A673 (cell line): ENCODE data around the gene ELOVL3. TPM values are rescaled to one million over a fixed set of nuclear protein-coding genes. Genes with fewer than 3 reads are reported as not detected.

Experiments used
- BruUV-seq: library from RNA; stranded (reverse); fragments of 400-500 nt; replicated peaks from 2 replicates; lab custom pipeline; 2021; lab: Mats Ljungman, UMichigan
- CTCF ChIA-PET: fragments of 300-600 bp; sonication (Branson Sonifier 250); formaldehyde crosslinking; loops from one replicate; lab custom pipeline; 2022; ENCODE audit warnings: antibody characterized with exemption; lab: Charles Lee
- POLR2A ChIA-PET: fragments of 300-600 bp; sonication (Branson Sonifier 250); formaldehyde crosslinking; loops from one replicate; lab custom pipeline; 2022; ENCODE audit warnings: antibody characterized with exemption; ENCODE audit not compliant: low non-redundant PET; lab: Charles Lee
- DNase-seq: peaks from one replicate; pipeline ENCODE4 v3.0.0-alpha.2; 2015; ENCODE audit warnings: low spot score
- H3K27ac ChIP-seq: fragments of 200-600 bp; sonication (generic); 2 replicates; pipeline ENCODE4 v1.5.1; 2016; ENCODE audit warnings: mixed run types, low read depth, mild to moderate bottlenecking, mixed read lengths, antibody characterized with exemption, low read length; ENCODE audit not compliant: poor library complexity, severe bottlenecking
- H3K27me3 ChIP-seq: fragments of 200-600 bp; sonication (generic); replicated peaks from 2 replicates; pipeline ENCODE4 v1.6.1; 2017; ENCODE audit warnings: mixed run types, low read depth, mild to moderate bottlenecking, mixed read lengths, antibody characterized with exemption, low read length; ENCODE audit not compliant: insufficient read depth, poor library complexity
- H3K36me3 ChIP-seq: fragments of 200-600 bp; sonication (generic); 2 replicates; pipeline ENCODE4 v1.6.1; 2016; ENCODE audit warnings: mixed run types, mild to moderate bottlenecking, mixed read lengths, antibody characterized with exemption, low read length; ENCODE audit not compliant: insufficient read depth, poor library complexity, severe bottlenecking
- H3K4me1 ChIP-seq: fragments of 200-600 bp; sonication (generic); 2 replicates; pipeline ENCODE4 v1.6.1; 2017; ENCODE audit warnings: mixed run types, mild to moderate bottlenecking, mixed read lengths, antibody characterized with exemption, low read length; ENCODE audit not compliant: insufficient read depth, poor library complexity, severe bottlenecking
- H3K4me3 ChIP-seq: fragments of 200-600 bp; sonication (generic); 2 replicates; pipeline ENCODE4 v1.5.1; 2016; ENCODE audit warnings: low read depth, mixed run types, mild to moderate bottlenecking, mixed read lengths, low read length; ENCODE audit not compliant: poor library complexity, severe bottlenecking
- H3K9me3 ChIP-seq: fragments of 200-600 bp; sonication (generic); 2 replicates; pipeline ENCODE4 v1.6.1; 2016; ENCODE audit warnings: mixed run types, low read depth, mild to moderate bottlenecking, mixed read lengths, antibody characterized with exemption, low read length; ENCODE audit not compliant: poor library complexity, severe bottlenecking
- CTCF ChIP-seq: fragments of 300-800, 200-600 bp; sonication (generic); conservative IDR thresholded peaks from 2 replicates; pipeline ENCODE4 v1.5.1; 2017; ENCODE audit warnings: low read depth, mild to moderate bottlenecking, antibody characterized with exemption, low read length, moderate library complexity, mixed read lengths
- EZH2 ChIP-seq: fragments of 200-600 bp; sonication (generic); IDR thresholded peaks from 2 replicates; pipeline ENCODE4 v1.6.1; 2017; ENCODE audit warnings: borderline replicate concordance, low read depth, mild to moderate bottlenecking, mixed read lengths, antibody characterized with exemption, low read length; ENCODE audit not compliant: poor library complexity, severe bottlenecking
- intact Hi-C: fragments of 100-400 bp; cut with micrococcal nuclease; formaldehyde crosslinking; loops from one replicate; pipeline ENCODE4 v1.10.0; 2022; ENCODE audit not compliant: unreplicated experiment
- total RNA-seq: library from RNA; stranded (reverse); gene quantifications from 2 replicates; pipeline ENCODE4 v1.2.3, GENCODE V29; 2021

ELOVL3 gene
- total RNA-seq, 1 experiment from 2014 or later = not detected

- H3K4me1 ChIP-seq = peaks cover 12% of the 10 kb centered on the region
- DNase-seq = peak; percentile 19
- ChIA-PET CTCF (no interaction called here), POLR2A (no interaction called here)
- intact Hi-C loops = no loop called here
- TF ChIP-seq EZH2 = no peak
- no peak for TF ChIP-seq CTCF
- no peak overlapping the region for H3K4me3 ChIP-seq
- BruUV-seq = no TSS peak
- H3K36me3 ChIP-seq = no peaks in the 10 kb centered on the region
- H3K27me3 ChIP-seq = no peaks in the 10 kb centered on the region
- no peaks in the 10 kb centered on the region for H3K9me3 ChIP-seq
- H3K27ac ChIP-seq = peak overlapping the region; percentile 27
Measured at GRCh38 chr10:102267748-102268147, 41.6 kb downstream of the ELOVL3 start.

- no peaks in the 10 kb centered on the region for H3K27me3 ChIP-seq
- no TSS peak for BruUV-seq
- TF ChIP-seq EZH2 (no peak), CTCF (no peak)
- H3K4me1 ChIP-seq = peaks cover 12% of the 10 kb centered on the region
- POLR2A ChIA-PET = no interaction called here
- H3K36me3 ChIP-seq = no peaks in the 10 kb centered on the region
- peak overlapping the region; percentile 2 for H3K27ac ChIP-seq
- intact Hi-C loops = no loop called here
- H3K9me3 ChIP-seq = no peaks in the 10 kb centered on the region
- CTCF ChIA-PET = no interaction called here
- H3K4me3 ChIP-seq = no peak overlapping the region
- no peak for DNase-seq
Measured at GRCh38 chr10:102268375-102268888, 42.3 kb downstream of the ELOVL3 start.

GRCh38 chr10:102269017-102269416 lies 42.9 kb downstream of the ELOVL3 start:
- Histone ChIP-seq H3K27me3 (no peaks in the 10 kb centered on the region), H3K27ac (no peak overlapping the region), H3K4me1 (peaks cover 12% of the 10 kb centered on the region), H3K4me3 (no peak overlapping the region), H3K9me3 (no peaks in the 10 kb centered on the region), H3K36me3 (no peaks in the 10 kb centered on the region)
- TF ChIP-seq EZH2 = no peak
- BruUV-seq = no TSS peak
- ChIA-PET CTCF (no interaction called here), POLR2A (no interaction called here)
- intact Hi-C loops = no loop called here
- no peak for DNase-seq

- TF ChIP-seq EZH2 (no peak), CTCF (no peak)
- Histone ChIP-seq H3K36me3 (peaks cover 7% of the 10 kb centered on the region), H3K4me3 (no peak overlapping the region)
Measured at GRCh38 chr10:102274062-102274461, 48.0 kb downstream of the ELOVL3 start.

More at GRCh38 chr10:102274062-102274461, 48.0 kb downstream of the ELOVL3 start:
- Histone ChIP-seq H3K27ac (no peak overlapping the region), H3K4me1 (no peaks in the 10 kb centered on the region), H3K9me3 (no peaks in the 10 kb centered on the region), H3K27me3 (no peaks in the 10 kb centered on the region)
- no peak for DNase-seq
- POLR2A ChIA-PET = no interaction called here
- BruUV-seq = no TSS peak
- CTCF ChIA-PET = interaction anchor here (0.6 to 1.0 kb wide), 2 partner anchors 78 to 304 kb away, joined by 3 read pairs; no protein-coding TSS in a partner anchor
- intact Hi-C loops = no loop called here
